Skeletal muscle cell (primary cell): ENCODE results near the gene CFAP161.
"Not testable (repeated sequence)": the region's sequence is repeated elsewhere in the genome, so short reads cannot be mapped to it uniquely, and the experiment has no call there.

ENCODE experiments used
- DNase-seq: peaks from one replicate; pipeline ENCODE4 v3.0.0-alpha.2; 2010; ENCODE audit warnings: low read depth
- H3K4me3 ChIP-seq: 2 replicates; pipeline ENCODE4 v1.5.1; 2011; ENCODE audit warnings: low read depth, mild to moderate bottlenecking, control low read depth, low read length, moderate library complexity

Gene CFAP161

DNA sequence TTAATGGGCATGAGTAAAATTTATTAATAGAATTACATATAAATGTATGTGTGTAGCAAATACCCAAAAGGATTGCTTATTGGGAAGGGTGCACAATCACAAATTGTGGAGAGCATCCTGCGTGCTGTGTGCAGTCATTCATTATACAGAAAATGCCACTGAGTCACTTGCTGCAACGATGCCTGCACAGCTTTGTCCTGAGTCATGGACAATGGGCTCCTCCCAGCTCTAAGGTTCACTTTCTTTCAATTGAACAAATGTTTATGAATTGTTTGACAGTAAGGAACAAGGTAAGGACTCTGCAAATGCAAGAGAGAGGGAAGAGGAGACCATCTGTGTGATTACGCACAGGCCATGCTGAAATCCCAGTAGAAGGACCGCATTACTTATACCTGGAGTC is 18.7 kb downstream of the CFAP161 start:
- no peak for DNase-seq
- H3K4me3 ChIP-seq, result no peak overlapping the region

DNA sequence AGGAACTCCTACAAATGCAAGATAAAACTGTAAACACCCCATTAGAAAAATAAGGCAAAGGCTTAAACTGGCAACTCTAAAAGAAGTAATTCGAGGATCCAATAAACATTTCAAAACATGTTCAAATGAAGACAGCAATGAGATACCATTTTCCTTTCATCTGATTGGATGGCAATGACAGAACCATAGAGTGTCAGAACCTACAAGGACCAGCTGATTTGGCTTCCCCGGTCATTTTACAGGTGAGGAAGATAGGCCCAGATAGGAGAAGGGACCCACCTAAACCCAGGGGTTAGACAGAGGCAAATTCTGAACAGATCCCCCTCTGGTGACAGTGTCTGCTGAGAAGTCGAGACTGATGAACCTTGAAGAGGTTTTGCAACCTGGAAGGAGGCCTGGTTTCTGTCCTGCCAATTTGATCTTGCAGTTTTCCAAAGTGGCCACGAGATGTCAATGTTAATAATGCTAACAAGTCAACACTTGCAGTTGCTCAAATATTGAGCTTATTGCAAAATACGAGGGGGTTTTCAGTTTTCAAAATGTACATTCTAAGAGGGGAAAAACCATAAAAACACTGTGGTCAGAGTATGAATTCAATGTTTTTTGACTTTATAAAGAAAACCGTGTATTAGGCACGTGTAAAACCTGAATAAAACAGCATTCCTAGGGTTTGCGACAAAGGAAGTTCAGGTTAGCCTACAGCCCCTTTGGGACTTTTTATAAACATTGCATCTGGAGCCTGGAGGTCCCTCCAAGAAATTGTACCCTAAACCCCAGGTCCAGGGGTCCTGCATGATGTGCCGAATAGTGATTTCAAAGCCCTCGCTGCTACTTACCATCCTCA is 21.5 kb downstream of the CFAP161 start:
- DNase-seq, result peak; percentile 49
- no peak overlapping the region for H3K4me3 ChIP-seq

DNA sequence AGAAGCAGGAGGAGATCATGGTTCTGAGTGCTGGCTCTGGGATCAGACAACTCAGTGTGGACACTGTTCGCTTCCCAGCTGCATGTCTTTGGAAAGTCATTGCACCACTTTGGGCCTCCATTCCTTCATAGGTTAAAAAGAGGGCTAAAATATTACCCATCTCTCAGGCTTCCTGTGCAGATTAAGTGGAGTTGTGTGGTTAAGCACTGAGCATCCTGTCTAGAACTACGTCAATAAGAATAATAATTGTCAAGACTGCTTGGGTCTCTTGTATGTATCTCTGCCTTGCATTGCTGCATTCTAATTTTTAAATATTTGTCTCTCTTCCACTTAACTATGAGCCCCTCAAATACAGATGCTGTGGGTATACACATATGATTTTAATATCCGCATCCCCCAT is 22.3 kb downstream of the CFAP161 start:
- no peak for DNase-seq
- H3K4me3 ChIP-seq, result no peak overlapping the region

DNA sequence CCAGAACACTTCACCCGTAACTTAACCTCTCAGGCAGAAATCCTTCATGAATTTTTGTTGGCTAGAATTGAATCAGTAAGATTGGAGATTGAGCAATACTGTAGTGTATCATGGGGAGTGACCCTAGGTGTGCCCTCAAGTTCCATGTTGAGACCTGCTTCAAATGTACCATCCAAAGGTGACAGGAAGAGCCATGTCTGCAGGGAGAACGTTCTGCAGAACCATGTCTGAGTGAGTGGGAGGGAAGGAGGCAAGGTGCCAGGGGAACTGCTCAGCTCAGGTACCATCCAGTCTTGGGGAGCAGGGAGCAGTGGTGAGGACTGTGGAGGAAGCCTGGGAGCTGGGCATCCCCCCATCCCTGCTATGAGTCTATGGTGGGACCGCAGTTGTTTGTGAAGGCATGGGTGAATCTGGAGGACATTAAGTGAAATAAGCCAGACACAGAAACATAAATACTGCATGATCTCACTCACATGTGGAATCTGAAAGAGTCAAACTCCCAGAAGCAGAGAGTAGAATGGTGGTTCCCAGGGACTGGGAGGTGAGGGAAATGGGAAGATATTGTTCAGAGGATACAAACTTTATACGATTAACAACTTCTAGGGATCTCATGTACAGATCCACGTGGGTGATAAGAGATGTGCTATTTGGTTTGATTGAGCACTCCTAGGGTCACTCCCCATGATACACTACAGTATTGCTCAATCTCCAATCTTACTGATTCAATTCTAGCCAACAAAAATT is 23.3 kb downstream of the CFAP161 start:
- DNase-seq, result no peak
- no peak overlapping the region for H3K4me3 ChIP-seq

DNA sequence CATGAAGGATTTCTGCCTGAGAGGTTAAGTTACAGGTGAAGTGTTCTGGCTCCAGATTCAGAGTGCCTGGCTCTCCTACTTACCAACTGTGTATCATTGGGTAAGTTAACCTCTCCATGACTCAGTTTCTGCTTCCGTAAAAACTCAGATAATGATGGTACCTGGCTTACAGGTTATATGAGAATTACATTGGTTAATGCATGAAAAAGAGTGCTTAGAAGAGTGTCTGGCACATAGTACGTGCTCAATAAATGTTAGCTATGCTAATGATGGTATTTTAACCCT is 23.8 kb downstream of the CFAP161 start:
- DNase-seq, result no peak
- H3K4me3 ChIP-seq, result no peak overlapping the region

DNA sequence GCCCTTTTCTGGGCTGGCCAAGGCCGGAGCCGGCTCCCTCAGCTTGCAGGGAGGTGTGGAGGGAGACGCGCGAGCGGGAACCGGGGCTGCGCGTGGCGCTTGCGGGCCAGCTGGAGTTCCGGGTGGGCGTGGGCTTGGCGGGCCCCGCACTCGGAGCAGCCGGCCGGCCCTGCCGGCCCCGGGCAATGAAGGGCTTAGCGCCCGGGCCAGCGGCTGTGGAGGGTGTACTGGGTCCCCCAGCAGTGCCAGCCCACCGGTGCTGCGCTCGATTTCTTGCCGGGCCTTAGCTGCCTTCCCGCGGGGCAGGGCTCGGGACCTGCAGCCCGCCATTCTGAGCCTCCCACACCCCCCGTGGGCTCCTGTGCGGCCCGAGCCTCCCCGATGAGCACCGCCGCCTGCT is 24.5 kb downstream of the CFAP161 start:
- not testable (repeated sequence) for H3K4me3 ChIP-seq, DNase-seq

DNA sequence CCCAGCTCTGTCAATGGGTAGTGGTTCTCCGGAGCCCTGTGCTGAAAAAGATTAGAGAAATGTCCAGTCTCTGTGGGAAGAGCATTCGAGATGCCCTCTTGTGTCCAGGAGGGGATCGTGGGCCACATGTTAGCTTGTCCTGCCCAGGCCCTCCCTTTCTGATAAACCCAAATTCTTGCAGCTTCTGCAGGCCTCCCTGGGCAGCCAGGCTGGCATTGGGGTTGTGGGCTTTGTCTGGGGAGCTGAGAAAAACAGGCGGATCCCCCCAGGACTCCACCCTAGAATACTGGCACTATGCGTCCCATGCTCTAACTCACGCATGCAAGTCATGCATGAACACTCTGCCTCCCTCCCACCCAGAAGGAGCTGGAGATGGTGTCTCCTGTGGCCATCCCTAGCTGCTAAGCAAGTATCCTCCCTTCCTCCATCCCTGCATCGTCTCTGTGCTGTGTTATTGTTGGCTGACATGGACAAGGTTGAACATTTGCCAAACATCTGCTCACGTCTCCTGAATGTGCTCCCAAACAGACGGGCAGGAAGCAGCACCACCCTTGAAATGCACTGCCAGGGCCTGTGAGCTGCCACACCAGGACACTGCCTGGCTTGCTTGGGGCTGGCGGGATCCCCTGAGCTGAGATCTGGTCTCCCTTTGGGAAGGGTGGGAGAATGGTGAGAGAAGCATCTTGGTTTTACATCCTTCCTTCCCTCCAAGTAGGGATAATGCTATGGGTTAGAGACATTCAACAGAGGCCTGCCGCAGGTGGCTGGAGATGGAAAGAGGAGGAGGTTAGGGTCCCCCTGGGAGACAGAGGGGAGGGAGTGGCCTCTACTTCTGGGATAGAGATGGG is 26.5 kb downstream of the CFAP161 start:
- peak; percentile 93 for DNase-seq
- no peak overlapping the region for H3K4me3 ChIP-seq

DNA sequence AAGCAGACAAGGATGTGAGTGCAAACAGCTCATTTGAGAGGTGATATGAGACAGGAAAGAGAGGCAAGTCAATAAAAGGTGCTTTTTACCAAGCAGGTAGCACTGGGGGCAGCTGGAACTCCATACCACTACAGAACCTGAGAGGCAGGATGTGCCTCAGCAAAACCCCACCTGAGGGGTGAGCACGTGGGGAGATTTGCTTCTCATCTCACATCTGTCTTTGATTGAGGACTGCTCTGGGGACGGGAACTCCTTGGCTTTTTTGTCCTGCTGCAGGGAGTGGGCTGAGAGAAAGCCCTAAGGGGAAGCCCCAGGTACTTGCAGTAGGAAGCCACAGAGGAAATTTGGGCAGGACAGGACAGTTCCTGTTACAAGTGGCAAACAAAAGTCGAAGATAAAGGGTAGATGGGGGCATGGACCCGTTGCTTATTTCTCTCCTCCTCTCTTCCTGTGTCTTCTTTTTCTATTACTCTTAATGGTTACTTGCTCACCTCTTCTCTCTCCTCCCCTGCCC is 27.1 kb downstream of the CFAP161 start:
- H3K4me3 ChIP-seq, result no peak overlapping the region
- no peak for DNase-seq

DNA sequence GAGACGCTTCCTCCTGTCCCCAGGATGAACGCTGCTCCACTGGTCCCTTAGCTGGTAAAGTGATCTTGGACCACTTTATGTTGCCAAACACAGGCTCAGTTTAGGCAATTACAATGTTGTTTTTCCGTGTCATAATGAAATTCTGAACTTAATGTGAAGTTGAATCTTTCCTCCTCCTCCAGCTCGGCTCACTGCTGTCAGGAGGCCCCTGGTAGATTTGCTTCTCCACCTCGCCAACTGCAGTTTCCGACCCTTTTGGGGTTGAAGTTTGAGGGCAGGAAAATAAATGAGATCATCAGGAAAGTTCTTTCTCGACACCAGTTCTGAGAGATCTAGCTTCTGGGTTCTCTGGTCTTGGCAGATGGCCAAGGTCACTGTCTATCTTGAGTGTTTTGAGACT is 27.8 kb downstream of the CFAP161 start:
- no peak for DNase-seq
- no peak overlapping the region for H3K4me3 ChIP-seq

DNA sequence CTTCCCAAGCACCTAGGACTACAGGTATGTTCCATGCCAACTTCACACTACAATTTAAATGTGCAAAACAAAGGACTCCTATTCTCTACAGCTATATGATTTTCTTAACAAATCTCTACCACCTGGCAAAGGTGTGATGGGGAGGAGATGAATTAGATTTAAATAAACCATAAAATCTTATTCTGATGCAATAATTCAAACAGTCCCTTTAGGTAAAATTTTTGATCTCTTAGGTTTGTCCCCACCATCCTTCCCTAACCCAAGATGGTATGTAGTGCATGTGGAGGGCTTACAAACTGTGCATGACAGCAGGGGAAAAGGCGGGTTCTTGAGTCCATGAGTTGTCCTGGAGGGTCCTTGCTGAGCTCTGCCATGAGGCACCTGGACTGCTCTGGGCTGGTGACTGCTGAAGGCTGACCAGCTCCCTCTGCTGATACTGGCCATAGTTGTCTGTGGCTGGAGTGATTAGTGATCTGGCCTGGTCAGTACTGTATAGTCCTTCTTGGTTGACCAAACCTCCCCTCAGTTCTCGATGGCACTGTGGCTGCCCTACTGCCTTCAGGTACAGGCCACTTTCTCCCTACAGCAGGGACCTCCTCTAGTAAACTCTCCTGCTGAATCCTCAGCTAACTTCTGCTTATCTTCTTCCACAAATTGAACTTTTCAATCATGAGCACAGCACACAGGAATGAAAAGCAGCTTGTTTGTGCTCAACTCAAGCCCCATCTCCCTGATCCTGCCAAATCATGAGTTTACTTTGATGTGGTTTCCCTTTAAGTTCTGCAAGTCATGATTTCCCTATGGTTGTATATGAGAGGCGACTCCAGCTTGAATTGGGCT is 30.1 kb downstream of the CFAP161 start:
- DNase-seq, result peak; percentile 62
- H3K4me3 ChIP-seq, result no peak overlapping the region

DNA sequence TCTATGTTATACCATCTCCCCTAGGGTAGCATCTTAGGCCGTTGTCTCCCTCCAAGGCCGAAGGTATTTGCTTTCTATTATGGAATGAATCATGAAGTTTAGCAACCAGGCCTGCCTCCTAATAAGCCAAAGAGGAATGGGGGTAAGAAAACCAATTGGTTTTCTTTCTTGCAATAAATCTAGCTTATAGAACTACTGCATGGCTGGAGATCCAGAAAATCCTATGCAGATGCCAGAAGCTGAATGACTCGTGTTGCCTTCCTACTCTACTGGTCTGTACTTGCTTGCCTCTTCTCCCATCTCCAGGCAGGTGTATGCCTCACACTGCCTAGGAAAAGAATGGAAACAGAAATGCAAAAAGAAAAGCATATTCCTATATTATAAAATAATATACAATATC is 31.5 kb downstream of the CFAP161 start:
- DNase-seq, result no peak
- H3K4me3 ChIP-seq, result no peak overlapping the region

DNA sequence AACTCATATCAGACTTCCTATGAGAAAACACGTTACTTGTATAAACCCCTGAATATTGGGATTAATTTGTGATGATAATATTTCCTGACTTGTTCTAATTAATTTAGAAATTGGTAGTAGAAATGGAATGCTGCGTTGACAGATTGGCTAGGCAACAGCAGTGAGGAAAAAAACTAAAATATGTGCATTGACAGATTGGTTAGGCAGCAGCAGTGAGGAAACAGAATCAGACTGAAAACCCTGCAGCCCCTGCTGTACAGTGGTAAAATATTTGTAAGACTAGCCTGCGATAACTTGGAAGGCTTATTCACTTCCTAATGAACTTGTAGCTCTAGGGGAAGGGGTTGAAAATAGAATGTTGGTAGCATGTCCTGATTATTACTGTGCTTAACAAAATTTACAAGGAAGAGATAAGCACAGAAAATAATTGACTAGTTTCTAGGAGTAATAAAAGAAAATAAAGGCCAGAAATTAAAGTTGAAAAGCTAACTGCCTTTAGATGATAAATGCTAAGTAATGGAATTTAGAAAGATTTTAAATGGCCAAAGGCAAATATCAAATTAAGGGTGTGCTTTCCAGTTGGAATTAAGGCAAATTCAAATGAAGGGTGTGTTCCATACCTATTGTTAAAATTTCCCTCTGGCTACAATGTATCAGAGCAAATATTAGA is 32.7 kb downstream of the CFAP161 start:
- no peak overlapping the region for H3K4me3 ChIP-seq
- no peak for DNase-seq

DNA sequence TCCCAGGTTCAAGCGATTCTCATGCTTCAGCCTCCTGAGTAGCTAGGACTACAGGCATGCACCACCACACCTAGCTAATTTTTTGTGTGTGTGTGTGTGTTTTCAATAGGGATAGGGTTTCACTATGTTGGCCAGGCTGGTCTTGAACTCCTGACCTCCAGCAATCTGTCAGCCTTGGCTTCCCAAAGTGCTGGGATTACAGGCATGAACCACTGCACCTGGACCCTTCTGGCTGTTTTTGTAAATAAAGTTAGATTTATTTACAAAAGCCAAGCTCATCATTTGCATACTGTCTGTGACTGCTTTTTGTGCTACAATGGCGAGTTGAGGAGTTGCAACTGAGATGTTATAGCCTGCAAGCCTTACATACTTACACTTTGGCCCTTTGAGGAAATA is 34.1 kb downstream of the CFAP161 start:
- no peak overlapping the region for H3K4me3 ChIP-seq
- DNase-seq, result no peak

DNA sequence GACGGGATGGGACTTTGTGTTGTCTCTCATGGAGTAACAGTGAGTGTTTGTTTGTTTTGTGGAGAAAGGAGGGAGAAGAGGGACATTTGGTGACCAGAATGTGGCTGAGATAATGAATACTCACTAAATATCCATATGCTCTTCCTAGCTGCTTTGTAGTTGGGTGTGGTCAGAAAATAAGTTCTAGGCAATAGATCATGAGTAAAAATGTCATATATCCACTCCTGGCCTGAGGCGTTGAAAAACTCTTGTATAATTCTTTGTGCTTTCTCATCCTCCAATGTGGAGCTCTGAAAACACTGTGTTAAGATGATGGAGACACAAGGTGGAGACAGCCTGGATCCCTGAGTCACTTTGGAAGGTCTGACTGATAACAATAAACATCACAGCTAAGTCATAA is 34.6 kb downstream of the CFAP161 start:
- DNase-seq, result no peak
- H3K4me3 ChIP-seq, result no peak overlapping the region

DNA sequence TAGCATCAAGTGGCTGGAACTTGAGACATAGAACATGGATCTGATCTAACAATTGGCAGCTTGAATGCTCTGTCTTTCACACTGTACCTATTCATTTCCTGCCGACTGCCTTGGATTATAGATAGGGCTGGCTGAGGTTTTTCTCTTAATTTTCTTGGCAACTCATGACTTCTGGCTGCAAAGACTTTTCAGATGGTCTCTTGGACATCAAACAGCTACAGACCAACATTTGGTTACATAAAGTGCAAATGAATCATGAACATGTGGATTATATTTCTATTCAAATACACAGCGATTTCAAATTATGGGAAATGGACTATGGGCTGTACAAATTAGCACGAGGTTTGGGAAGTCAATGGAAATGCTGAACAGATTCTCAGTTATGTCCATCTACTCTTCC is 36.4 kb downstream of the CFAP161 start:
- DNase-seq, result no peak
- H3K4me3 ChIP-seq, result no peak overlapping the region

DNA sequence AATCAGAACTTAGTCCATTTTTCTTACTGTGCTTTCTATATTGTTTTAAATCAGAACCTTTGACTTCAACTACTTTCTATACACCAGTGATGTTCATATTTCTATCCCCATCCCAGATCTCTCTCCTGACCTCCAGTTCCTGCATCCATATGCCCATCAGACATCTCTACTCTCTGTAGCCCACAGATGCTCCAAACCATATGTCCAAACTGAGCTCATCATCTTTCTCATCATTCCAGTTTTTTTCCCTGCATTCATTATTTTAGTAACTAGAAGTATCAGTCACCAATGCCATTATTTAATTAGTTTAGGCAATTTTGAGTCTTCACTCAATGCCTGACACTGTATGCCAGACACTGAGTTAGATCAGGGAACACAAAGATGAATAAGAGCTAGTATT is 37.2 kb downstream of the CFAP161 start:
- no peak overlapping the region for H3K4me3 ChIP-seq
- DNase-seq, result no peak

DNA sequence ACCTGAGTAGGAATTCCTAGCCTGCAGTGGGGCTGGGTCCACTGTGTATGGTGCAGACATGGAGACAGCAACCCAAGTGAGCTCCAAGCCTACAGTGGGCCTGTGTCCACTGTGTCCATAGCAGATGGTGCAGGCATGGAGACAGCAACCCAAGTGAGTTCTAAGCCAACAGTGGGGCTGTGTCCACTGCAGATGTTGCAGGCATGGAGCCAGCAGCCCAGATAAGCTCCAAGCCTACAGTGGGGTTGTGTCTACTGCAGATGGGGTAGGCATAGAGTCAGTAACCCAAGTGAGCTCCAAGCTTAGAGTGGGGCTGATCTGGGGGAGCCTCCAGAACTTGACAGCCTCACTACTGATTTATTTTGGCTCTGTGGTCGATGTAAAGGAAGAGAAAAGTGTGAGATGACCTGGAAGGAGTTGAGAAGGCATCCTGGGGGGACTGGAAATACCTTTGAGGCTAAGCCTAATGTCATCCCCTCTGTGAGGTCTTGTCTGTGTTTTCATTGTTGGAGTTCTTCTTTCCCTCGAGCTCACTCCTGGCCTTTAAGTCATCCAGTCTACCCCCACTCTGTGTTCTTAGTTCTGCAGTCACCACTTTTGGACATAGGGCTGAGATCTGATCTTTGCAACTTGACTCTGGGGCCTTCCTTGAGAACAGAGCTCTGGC is 40.2 kb downstream of the CFAP161 start:
- DNase-seq, result no peak
- no peak overlapping the region for H3K4me3 ChIP-seq

DNA sequence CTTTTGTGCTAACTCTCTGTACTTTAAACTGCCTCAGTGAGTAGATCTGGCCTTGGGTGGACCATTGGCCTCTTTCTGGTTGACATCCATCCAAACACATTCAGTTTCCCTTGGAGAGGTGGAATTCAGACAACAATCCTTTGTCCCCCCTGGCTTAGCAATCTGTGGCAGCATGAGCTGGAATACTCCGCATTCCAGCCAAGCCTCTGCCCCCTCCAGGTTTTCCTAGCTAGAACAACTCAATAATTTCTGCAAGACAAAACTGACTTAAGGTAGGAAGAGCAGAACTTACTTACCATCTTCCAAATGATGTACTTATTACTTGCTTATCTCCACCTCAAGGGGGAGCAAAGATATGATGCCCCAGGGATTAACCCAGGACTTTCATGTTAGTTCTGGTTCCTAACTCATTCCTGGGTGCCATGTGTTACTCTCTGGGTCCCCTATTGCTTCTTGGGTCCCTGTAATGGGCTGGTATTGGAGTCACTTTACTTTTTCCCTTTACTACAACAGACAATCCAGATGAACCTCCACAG is 40.8 kb downstream of the CFAP161 start:
- H3K4me3 ChIP-seq, result no peak overlapping the region

More for the DNA sequence above, 40.8 kb downstream of the CFAP161 start:
- DNase-seq, result no peak
